Measurements from ENCODE around the gene ERC1.
"Not testable (repeated sequence)": the region's sequence is repeated elsewhere in the genome, so short reads cannot be mapped to it uniquely, and the experiment has no call there.

Gene ERC1

DNA sequence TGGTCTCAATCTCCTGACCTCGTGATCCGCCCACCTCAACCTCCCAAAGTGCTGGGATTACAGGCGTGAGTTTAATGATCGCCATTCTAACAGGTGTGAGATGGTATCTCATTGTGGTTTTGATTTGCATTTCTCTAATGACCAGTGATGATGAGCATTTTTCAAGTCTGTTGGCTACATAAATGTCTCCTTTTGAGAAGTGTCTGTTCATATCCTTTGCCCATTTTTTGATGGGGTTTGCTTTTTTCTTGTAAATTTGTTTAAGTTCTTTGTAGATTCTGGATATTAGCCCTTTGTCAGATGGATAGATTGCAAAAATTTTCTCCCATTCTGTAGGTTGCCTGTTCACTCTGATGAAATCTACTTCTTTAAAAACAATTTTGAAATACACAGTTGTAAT, 264.8 kb downstream of the ERC1 start:
- H3K27ac ChIP-seq (ENCODE audit: low read depth, low read length); H3K27me3 ChIP-seq (ENCODE audit: control insufficient read depth, insufficient read depth, low read length); H3K4me1 ChIP-seq (ENCODE audit: control insufficient read depth, insufficient read depth, low read length); H3K36me3 ChIP-seq (ENCODE audit: control insufficient read depth, insufficient read depth, low read length); H3K4me3 ChIP-seq (ENCODE audit: low read length); H3K9ac ChIP-seq (ENCODE audit: low read length): not testable (repeated sequence)

DNA sequence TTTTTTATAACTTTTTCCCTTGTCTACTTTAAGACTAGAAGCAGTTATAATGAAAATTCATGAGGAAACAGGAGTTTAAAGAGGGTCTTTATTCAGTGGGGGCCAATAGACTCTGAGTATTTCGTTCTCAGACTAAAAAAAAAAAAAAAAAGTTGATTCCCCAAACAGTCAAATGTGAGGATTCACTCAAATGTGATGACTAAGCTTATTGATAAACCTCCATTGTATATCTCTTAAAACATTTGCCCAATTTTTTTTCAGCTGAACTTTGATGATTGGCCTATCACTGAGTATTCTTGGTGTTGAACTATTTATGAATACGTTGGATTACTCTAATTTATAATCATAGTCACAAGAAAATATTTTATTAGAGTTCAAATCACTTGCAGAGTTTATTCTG, 265.3 kb downstream of the ERC1 start:
- no peak overlapping the region for H3K27ac ChIP-seq (ENCODE audit: low read depth, low read length)
- no peaks in the 10 kb centered on the region for H3K4me1 ChIP-seq (ENCODE audit: control insufficient read depth, insufficient read depth, low read length)
- no peak overlapping the region for H3K4me3 ChIP-seq (ENCODE audit: low read length)
- no peak overlapping the region for H3K9ac ChIP-seq (ENCODE audit: low read length)
- H3K27me3 ChIP-seq (ENCODE audit: control insufficient read depth, insufficient read depth, low read length) = no peaks in the 10 kb centered on the region
- H3K36me3 ChIP-seq (ENCODE audit: control insufficient read depth, insufficient read depth, low read length) = peaks cover under 1% of the 10 kb centered on the region

DNA sequence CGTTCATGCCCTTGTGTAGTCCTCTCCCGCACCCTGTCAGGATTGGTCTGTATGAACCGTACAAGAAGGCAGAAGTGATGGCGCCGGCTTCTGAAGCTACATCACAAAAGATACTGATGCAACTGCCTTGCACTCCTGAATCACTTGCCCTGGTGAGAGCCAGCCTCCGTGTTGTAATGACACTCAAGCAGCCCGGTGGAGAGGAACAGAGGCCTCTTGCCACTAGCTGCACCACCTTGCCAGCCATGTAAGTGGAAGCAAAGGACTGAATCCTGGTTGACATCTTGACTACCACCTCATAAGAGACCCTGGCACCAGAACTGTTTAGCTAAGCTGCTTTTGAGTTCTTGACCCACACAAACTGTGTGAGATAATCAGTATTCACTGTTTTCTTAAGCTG, 266.0 kb downstream of the ERC1 start:
- Histone ChIP-seq H3K27ac (ENCODE audit: low read depth, low read length) (no peak overlapping the region), H3K4me1 (ENCODE audit: control insufficient read depth, insufficient read depth, low read length) (no peaks in the 10 kb centered on the region), H3K36me3 (ENCODE audit: control insufficient read depth, insufficient read depth, low read length) (peaks cover 2% of the 10 kb centered on the region), H3K9ac (ENCODE audit: low read length) (no peak overlapping the region), H3K4me3 (ENCODE audit: low read length) (no peak overlapping the region), H3K27me3 (ENCODE audit: control insufficient read depth, insufficient read depth, low read length) (no peaks in the 10 kb centered on the region)

DNA sequence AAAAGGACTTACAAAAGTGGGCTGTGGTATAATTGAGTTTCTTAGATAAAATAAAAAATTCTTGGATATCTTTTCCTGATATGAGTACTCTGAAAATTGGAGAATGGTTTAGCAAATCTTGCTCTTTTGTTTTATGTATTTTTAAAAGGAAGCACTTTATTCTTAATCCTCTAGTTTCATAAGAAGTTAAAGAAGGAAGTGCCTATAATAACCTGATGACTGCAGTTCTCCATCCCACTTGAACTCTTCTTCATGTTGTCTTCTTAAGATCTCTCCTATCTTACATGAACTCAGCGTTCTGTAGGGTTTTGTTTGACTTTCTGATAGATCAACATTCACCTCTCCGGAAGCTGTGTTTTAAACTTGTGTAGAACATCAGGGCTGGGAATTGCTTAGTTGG, 271.0 kb downstream of the ERC1 start:
- H3K4me3 ChIP-seq (ENCODE audit: low read length) = no peak overlapping the region
- H3K27me3 ChIP-seq (ENCODE audit: control insufficient read depth, insufficient read depth, low read length) = no peaks in the 10 kb centered on the region
- H3K4me1 ChIP-seq (ENCODE audit: control insufficient read depth, insufficient read depth, low read length) = no peaks in the 10 kb centered on the region
- H3K36me3 ChIP-seq (ENCODE audit: control insufficient read depth, insufficient read depth, low read length) = peaks cover 7% of the 10 kb centered on the region
- no peak overlapping the region for H3K9ac ChIP-seq (ENCODE audit: low read length)
- no peak overlapping the region for H3K27ac ChIP-seq (ENCODE audit: low read depth, low read length)

DNA sequence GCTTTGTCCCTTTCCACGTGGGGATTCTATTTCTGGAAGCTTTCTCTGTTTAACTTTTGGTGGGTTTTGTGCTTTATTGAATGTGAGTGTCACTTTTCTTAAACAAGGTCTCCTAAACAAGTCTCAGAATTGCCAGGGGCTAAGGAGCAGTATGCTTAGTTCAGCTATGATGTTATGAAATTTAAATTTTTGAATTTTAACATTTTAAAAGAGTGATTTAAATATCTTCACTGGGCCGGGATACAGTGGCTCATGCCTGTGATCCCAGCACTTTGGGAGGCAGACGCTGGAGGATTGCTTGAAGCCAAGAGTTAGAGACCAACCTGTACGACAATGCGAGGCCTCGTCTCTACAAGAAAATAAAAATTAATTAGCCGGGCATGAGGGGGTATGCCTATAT, 276.2 kb downstream of the ERC1 start:
- no peaks in the 10 kb centered on the region for H3K27me3 ChIP-seq (ENCODE audit: control insufficient read depth, insufficient read depth, low read length)
- H3K4me3 ChIP-seq (ENCODE audit: low read length) = no peak overlapping the region
- no peaks in the 10 kb centered on the region for H3K4me1 ChIP-seq (ENCODE audit: control insufficient read depth, insufficient read depth, low read length)
- no peak overlapping the region for H3K9ac ChIP-seq (ENCODE audit: low read length)
- peaks cover 5% of the 10 kb centered on the region for H3K36me3 ChIP-seq (ENCODE audit: control insufficient read depth, insufficient read depth, low read length)
- H3K27ac ChIP-seq (ENCODE audit: low read depth, low read length) = no peak overlapping the region

DNA sequence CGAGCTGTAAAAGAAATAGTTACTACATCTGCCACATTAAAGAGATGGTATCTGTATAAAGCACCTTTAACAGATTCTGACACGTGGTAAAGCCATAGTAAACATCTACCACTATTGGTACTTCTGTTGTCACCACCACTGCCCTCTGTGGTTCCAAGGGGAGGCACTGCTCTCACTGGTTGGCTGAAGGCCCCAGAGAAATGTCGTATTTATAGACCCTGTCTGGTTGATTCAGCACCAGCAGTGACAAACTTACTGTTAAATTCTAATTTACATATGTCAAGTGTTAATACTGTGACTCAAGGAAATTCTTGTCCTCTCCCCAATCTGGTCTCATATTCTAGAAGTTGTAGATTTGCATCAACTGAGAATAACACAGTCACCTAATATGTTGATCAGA, 281.1 kb downstream of the ERC1 start:
- Histone ChIP-seq H3K4me1 (ENCODE audit: control insufficient read depth, insufficient read depth, low read length) (no peaks in the 10 kb centered on the region), H3K27me3 (ENCODE audit: control insufficient read depth, insufficient read depth, low read length) (no peaks in the 10 kb centered on the region), H3K9ac (ENCODE audit: low read length) (no peak overlapping the region), H3K4me3 (ENCODE audit: low read length) (no peak overlapping the region), H3K27ac (ENCODE audit: low read depth, low read length) (no peak overlapping the region), H3K36me3 (ENCODE audit: control insufficient read depth, insufficient read depth, low read length) (no peaks in the 10 kb centered on the region)

DNA sequence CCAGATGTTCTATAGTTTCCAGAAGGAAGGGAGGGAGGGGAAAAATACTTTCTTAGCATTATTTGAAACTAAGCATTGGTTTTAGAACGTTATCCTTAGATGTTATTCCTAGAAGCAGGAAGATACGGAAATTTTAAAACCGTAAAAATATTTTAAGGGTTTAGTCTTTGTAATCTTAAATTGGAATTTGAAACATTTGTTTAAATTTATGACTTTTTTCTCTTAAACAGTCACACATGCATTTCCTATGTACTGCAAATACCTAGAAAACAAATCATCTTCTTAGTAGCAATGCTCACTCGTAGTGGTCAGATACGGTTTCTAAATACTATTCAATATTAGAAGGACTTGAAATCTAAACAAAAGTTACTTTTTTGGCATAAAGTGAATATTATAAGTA, 282.0 kb downstream of the ERC1 start:
- Histone ChIP-seq H3K36me3 (ENCODE audit: control insufficient read depth, insufficient read depth, low read length) (peaks cover 3% of the 10 kb centered on the region), H3K27ac (ENCODE audit: low read depth, low read length) (no peak overlapping the region), H3K4me3 (ENCODE audit: low read length) (no peak overlapping the region), H3K4me1 (ENCODE audit: control insufficient read depth, insufficient read depth, low read length) (no peaks in the 10 kb centered on the region), H3K27me3 (ENCODE audit: control insufficient read depth, insufficient read depth, low read length) (no peaks in the 10 kb centered on the region), H3K9ac (ENCODE audit: low read length) (no peak overlapping the region)

DNA sequence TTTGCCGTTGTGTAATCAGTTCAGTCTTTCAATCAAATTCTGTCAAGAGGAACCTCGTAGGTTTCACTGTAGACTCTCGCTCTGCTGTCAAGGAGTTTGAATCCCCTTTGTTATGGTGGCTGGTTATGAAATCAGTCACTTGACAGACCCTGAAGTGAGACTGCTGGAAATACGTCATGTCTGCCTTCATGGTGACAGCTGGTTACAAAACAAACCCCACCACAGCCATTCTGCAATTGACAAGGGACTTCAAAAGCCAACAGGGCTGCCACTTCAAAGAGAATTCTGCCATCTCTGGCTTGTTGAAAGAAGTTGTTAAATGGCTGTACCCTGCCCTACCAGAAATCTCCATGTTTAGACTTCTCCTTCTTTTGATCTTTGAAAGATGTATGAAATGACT, 286.9 kb downstream of the ERC1 start:
- H3K9ac ChIP-seq (ENCODE audit: low read length) = no peak overlapping the region
- no peaks in the 10 kb centered on the region for H3K27me3 ChIP-seq (ENCODE audit: control insufficient read depth, insufficient read depth, low read length)
- H3K36me3 ChIP-seq (ENCODE audit: control insufficient read depth, insufficient read depth, low read length) = peaks cover 3% of the 10 kb centered on the region
- no peak overlapping the region for H3K27ac ChIP-seq (ENCODE audit: low read depth, low read length)
- no peak overlapping the region for H3K4me3 ChIP-seq (ENCODE audit: low read length)
- peaks cover 14% of the 10 kb centered on the region for H3K4me1 ChIP-seq (ENCODE audit: control insufficient read depth, insufficient read depth, low read length)

DNA sequence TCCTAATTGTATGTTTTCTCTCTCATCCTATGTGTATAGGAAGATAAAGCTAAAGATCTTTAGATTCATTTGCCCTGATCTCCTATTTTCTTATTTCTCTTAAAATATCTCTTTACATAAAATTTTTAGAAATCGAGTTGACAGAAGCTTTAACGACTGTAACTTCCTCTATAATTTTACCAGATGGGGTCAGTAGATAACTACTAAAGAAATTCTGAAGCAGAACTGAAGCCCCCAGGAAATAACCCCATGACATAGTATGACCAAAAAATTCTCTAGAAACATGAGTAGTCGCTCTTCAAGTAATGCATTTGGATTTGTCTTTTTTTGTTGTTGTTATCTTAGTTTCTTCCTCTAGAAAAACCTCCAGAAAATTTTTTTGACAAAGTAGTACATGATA, 288.0 kb downstream of the ERC1 start:
- H3K36me3 ChIP-seq (ENCODE audit: control insufficient read depth, insufficient read depth, low read length) = peaks cover 3% of the 10 kb centered on the region
- no peak overlapping the region for H3K9ac ChIP-seq (ENCODE audit: low read length)
- no peak overlapping the region for H3K4me3 ChIP-seq (ENCODE audit: low read length)
- H3K4me1 ChIP-seq (ENCODE audit: control insufficient read depth, insufficient read depth, low read length) = peaks cover 22% of the 10 kb centered on the region
- H3K27me3 ChIP-seq (ENCODE audit: control insufficient read depth, insufficient read depth, low read length) = no peaks in the 10 kb centered on the region
- H3K27ac ChIP-seq (ENCODE audit: low read depth, low read length) = no peak overlapping the region

DNA sequence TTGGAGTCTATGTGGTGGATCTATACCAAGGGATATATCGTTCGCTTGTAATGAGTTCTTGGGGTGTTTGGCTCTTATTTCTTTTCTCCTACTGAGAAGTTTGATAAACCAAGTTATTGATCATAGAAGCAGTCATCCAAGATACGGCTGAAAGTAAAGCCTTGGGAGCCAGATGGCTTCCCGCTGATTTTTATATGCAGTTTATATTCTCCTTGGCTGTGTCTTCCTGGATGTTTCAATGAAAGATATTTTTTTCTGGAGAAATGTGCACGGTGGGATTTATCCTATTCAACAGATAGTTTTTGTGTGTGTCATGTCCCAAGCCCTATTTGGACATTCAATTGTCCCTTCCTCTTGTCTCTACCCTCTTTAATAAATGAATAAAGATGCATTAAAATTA, 289.0 kb downstream of the ERC1 start:
- Histone ChIP-seq H3K9ac (ENCODE audit: low read length) (no peak overlapping the region), H3K27me3 (ENCODE audit: control insufficient read depth, insufficient read depth, low read length) (no peaks in the 10 kb centered on the region), H3K36me3 (ENCODE audit: control insufficient read depth, insufficient read depth, low read length) (peaks cover 3% of the 10 kb centered on the region), H3K27ac (ENCODE audit: low read depth, low read length) (no peak overlapping the region), H3K4me1 (ENCODE audit: control insufficient read depth, insufficient read depth, low read length) (peaks cover 22% of the 10 kb centered on the region), H3K4me3 (ENCODE audit: low read length) (no peak overlapping the region)

DNA sequence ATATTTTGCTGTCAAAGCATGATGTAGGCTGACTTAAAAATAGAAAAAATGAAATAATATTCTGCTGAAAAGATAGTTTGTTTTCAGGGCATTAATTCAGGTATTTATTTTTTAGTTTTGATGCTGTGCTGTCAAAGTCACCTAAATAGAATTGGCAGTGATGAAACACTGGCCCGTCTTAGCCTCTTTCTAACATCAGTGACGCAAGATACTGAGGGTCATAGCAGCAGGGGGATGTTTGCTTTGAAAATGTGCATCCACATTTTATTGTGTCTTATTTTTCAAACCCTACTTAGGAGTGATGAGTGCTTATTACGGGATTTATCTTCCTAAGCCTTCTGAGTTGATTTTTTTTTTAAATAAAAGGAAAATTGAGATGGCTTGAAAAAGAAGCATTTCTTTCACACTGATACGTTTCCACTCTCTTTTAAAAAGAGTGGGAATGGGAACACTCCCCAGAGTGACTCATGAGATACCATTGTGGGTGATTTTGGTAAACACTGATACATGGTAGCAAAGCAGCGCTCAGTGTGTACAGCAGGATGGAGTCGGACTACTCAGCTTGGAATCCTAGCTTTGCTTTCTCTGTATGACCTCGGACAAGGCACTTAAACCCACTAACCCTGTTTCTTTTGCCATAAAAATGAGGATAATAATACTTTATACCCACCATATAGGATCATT, 290.8 kb downstream of the ERC1 start:
- Histone ChIP-seq H3K4me3 (ENCODE audit: low read length) (peak overlapping the region; percentile 19), H3K36me3 (ENCODE audit: control insufficient read depth, insufficient read depth, low read length) (peaks cover 3% of the 10 kb centered on the region), H3K27ac (ENCODE audit: low read depth, low read length) (peak overlapping the region; percentile 72), H3K27me3 (ENCODE audit: control insufficient read depth, insufficient read depth, low read length) (no peaks in the 10 kb centered on the region), H3K9ac (ENCODE audit: low read length) (no peak overlapping the region), H3K4me1 (ENCODE audit: control insufficient read depth, insufficient read depth, low read length) (peaks cover 22% of the 10 kb centered on the region)

DNA sequence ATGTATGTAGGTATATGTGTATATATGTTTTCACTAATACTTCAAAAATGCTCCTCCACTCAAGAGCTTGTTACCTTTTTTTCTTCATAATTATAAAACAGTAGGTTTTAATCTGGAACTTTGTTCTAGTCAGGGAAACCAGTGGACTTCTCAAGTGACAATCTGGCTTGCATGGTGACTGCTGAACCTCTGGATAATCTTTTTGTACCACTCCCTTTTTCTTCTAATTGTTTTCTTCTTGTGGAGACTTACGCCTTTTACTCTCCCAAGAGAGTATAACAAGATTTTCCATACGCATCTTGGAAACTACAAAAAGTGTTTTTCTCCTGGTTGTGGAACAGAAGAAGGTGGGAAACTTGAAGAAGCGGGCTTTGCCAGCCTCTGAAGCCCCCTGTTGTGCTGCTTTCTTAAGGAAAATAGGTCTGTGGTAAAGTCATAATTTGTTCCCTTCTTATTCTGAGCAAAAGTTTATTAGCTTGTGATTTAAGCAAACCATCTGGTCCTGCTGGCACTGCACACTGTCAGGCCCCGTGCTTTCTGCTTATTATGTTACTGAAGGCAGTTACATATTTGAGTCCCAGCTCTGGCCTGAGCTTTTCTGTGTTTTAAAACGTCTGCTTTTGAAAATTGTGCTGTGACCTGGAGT, 291.8 kb downstream of the ERC1 start:
- peaks cover 22% of the 10 kb centered on the region for H3K4me1 ChIP-seq (ENCODE audit: control insufficient read depth, insufficient read depth, low read length)
- peaks cover 2% of the 10 kb centered on the region for H3K36me3 ChIP-seq (ENCODE audit: control insufficient read depth, insufficient read depth, low read length)
- H3K27ac ChIP-seq (ENCODE audit: low read depth, low read length) = peak overlapping the region; percentile 72
- H3K27me3 ChIP-seq (ENCODE audit: control insufficient read depth, insufficient read depth, low read length) = no peaks in the 10 kb centered on the region
- no peak overlapping the region for H3K9ac ChIP-seq (ENCODE audit: low read length)
- H3K4me3 ChIP-seq (ENCODE audit: low read length) = no peak overlapping the region

DNA sequence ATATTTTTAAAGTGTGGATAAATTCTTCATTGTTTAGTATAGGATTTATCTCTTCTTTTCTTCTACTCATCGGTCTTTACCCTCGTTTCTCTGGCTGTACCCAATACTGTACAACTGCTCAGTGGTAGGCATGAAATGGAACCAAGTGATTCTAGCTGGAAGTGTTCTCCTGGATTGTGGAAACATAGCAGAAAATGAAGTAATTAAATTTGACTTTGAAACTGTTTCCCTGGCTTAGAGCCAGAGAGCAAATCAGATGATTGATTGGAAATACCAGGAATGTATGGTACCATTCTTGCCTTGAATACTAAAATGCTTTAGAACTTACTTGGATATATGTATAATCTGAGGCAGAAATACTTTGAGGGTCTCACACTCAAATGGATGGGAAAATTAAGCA, 292.3 kb downstream of the ERC1 start:
- Histone ChIP-seq H3K36me3 (ENCODE audit: control insufficient read depth, insufficient read depth, low read length) (no peaks in the 10 kb centered on the region), H3K27ac (ENCODE audit: low read depth, low read length) (peak overlapping the region; percentile 72), H3K4me3 (ENCODE audit: low read length) (no peak overlapping the region), H3K4me1 (ENCODE audit: control insufficient read depth, insufficient read depth, low read length) (peaks cover 22% of the 10 kb centered on the region), H3K9ac (ENCODE audit: low read length) (no peak overlapping the region), H3K27me3 (ENCODE audit: control insufficient read depth, insufficient read depth, low read length) (no peaks in the 10 kb centered on the region)
